Measurements from ENCODE around the gene STRIP2. TPM values are rescaled to one million over a fixed set of nuclear protein-coding genes. Genes with fewer than 3 reads are reported as not detected.

STRIP2 gene
- total RNA-seq, 1 experiment from 2014 or later = 6.5 TPM

DNA sequence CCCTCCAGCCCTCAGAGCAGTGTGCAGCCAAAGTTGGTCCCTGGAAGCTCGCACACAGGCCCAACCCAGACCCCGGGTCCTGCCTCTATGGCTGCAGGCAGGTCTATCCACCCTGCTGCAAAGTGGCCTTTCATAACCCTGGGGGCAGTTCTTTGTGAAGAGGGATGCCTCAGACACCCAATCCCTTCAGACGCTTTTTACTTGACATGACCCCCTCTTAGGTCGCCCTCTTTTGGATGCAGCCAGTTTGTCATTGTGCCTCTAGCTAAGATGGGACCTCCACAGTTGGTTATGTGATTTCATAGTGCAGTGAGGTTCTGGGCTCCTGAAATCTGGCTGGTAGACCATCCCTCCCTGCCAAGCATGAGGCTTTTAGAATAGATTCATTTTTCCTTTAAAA, 95.4 kb downstream of the STRIP2 start:
- TF ChIP-seq, protein P1, sequence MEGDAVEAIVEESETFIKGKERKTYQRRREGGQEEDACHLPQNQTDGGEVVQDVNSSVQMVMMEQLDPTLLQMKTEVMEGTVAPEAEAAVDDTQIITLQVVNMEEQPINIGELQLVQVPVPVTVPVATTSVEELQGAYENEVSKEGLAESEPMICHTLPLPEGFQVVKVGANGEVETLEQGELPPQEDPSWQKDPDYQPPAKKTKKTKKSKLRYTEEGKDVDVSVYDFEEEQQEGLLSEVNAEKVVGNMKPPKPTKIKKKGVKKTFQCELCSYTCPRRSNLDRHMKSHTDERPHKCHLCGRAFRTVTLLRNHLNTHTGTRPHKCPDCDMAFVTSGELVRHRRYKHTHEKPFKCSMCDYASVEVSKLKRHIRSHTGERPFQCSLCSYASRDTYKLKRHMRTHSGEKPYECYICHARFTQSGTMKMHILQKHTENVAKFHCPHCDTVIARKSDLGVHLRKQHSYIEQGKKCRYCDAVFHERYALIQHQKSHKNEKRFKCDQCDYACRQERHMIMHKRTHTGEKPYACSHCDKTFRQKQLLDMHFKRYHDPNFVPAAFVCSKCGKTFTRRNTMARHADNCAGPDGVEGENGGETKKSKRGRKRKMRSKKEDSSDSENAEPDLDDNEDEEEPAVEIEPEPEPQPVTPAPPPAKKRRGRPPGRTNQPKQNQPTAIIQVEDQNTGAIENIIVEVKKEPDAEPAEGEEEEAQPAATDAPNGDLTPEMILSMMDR (IDR thresholded peaks at IDR 0.05; ENCODE audit: insufficient read depth in 1 of 2, low read depth in 1 of 2, low read length in 1 of 2, severe bottlenecking in 1 of 2, unreplicated experiment in 1 of 2) = no peak

DNA sequence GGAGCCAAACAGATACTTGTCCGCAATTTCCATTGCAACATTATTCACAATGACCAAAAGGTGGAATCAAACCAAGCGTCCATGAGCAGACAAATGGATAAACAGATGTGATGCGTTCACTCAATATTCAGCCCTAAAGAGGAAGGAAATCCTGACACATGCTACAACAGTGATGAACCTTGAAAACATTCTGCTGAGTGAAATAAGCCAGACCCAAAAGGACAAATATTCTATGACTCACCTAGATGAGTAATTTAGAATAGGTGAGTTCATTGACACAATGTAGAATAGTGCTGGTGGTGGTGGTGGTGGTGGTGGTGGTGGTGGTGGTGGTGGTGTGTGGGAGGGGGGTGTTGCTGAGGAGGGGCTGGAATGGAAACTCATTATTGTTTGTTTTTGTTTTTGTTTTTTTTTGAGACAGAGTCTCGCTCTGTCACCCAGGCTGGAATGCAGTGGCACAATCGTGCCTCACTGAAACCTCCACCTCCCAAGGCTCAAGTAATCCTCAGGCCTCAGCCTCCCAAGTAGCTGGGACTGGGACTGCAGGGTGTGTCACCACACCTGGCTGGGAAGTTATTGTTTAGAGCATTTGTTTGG, 96.7 kb downstream of the STRIP2 start:
- intact Hi-C loops (cut with micrococcal nuclease; ENCODE audit: unreplicated experiment) = no loop called here
- H3K9me3 Mint-ChIP-seq (ENCODE audit: unreplicated experiment) = no peaks in the 10 kb centered on the region
- H3K27ac Mint-ChIP-seq (ENCODE audit: unreplicated experiment) = no peak overlapping the region
- H3K27me3 Mint-ChIP-seq (ENCODE audit: insufficient read depth, unreplicated experiment) = peaks cover 2% of the 10 kb centered on the region
- TF ChIP-seq, protein P1 (IDR thresholded peaks at IDR 0.05; ENCODE audit: insufficient read depth in 1 of 2, low read depth in 1 of 2, low read length in 1 of 2, severe bottlenecking in 1 of 2, unreplicated experiment in 1 of 2) = no peak
- DNase-seq = no peak
- no peaks in the 10 kb centered on the region for H3K9me3 ChIP-seq
- H3K36me3 ChIP-seq (ENCODE audit: control insufficient read depth, insufficient read depth, low read length) = no peaks in the 10 kb centered on the region
- H3K36me3 Mint-ChIP-seq (ENCODE audit: insufficient read depth, unreplicated experiment) = no peaks in the 10 kb centered on the region
- POLR2A ChIA-PET = no interaction called here
- CTCF ChIA-PET = no interaction called here
- H3K4me3 Mint-ChIP-seq (ENCODE audit: unreplicated experiment) = no peak overlapping the region
- no TSS peak for BruUV-seq (replicated peaks)
- H3K4me3 ChIP-seq (ENCODE audit: low read depth, low read length) = no peak overlapping the region
- no peaks in the 10 kb centered on the region for H3K4me1 Mint-ChIP-seq (ENCODE audit: low read depth, unreplicated experiment)
- no peaks in the 10 kb centered on the region for H3K27me3 ChIP-seq (replicated peaks; ENCODE audit: control insufficient read depth, insufficient read depth, low read length)
- no peaks in the 10 kb centered on the region for H3K4me1 ChIP-seq

More for the DNA sequence above, 95.4 kb downstream of the STRIP2 start:
- peaks cover 6% of the 10 kb centered on the region for H3K27me3 Mint-ChIP-seq (ENCODE audit: insufficient read depth, unreplicated experiment)
- H3K27ac Mint-ChIP-seq (ENCODE audit: unreplicated experiment) = no peak overlapping the region
- Histone ChIP-seq H3K27me3 (replicated peaks; ENCODE audit: control insufficient read depth, insufficient read depth, low read length) (no peaks in the 10 kb centered on the region), H3K4me3 (ENCODE audit: low read depth, low read length) (no peak overlapping the region), H3K9me3 (no peaks in the 10 kb centered on the region), H3K36me3 (ENCODE audit: control insufficient read depth, insufficient read depth, low read length) (no peaks in the 10 kb centered on the region), H3K4me1 (no peaks in the 10 kb centered on the region)
- H3K4me3 Mint-ChIP-seq (ENCODE audit: unreplicated experiment) = no peak overlapping the region
- ChIA-PET POLR2A (no interaction called here), CTCF (no interaction called here)
- no peaks in the 10 kb centered on the region for H3K36me3 Mint-ChIP-seq (ENCODE audit: insufficient read depth, unreplicated experiment)
- DNase-seq = no peak
- no peaks in the 10 kb centered on the region for H3K9me3 Mint-ChIP-seq (ENCODE audit: unreplicated experiment)
- intact Hi-C loops (cut with micrococcal nuclease; ENCODE audit: unreplicated experiment) = no loop called here
- no TSS peak for BruUV-seq (replicated peaks)
- no peaks in the 10 kb centered on the region for H3K4me1 Mint-ChIP-seq (ENCODE audit: low read depth, unreplicated experiment)

DNA sequence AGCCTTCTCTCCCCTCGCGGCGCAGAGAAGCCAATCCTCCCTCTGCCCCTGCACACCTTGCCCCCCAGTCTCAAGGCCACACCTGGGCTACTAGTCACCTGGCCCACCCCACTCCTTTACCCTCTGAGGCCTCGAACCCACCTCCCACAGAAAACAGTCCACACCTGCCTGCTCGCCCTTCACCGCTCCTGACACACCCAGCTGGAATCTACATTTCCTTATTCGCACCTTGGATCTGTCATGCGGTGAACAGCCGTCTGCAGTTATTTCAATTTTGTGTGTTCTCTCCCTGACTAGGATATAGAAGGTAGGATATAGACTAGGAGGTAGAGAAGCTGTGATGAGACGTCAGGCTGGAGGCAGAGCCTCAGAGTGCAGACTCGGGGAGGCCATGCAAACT, 97.5 kb downstream of the STRIP2 start:
- Histone ChIP-seq H3K36me3 (ENCODE audit: control insufficient read depth, insufficient read depth, low read length) (no peaks in the 10 kb centered on the region), H3K27me3 (replicated peaks; ENCODE audit: control insufficient read depth, insufficient read depth, low read length) (no peaks in the 10 kb centered on the region), H3K4me1 (no peaks in the 10 kb centered on the region), H3K4me3 (ENCODE audit: low read depth, low read length) (no peak overlapping the region), H3K9me3 (no peaks in the 10 kb centered on the region)
- Mint-ChIP-seq H3K9me3 (ENCODE audit: unreplicated experiment) (no peaks in the 10 kb centered on the region), H3K36me3 (ENCODE audit: insufficient read depth, unreplicated experiment) (no peaks in the 10 kb centered on the region), H3K4me3 (ENCODE audit: unreplicated experiment) (no peak overlapping the region), H3K4me1 (ENCODE audit: low read depth, unreplicated experiment) (no peaks in the 10 kb centered on the region), H3K27me3 (ENCODE audit: insufficient read depth, unreplicated experiment) (peaks cover 2% of the 10 kb centered on the region), H3K27ac (ENCODE audit: unreplicated experiment) (no peak overlapping the region)
- CTCF ChIA-PET = no interaction called here
- TF ChIP-seq, protein P1 (IDR thresholded peaks at IDR 0.05; ENCODE audit: insufficient read depth in 1 of 2, low read depth in 1 of 2, low read length in 1 of 2, severe bottlenecking in 1 of 2, unreplicated experiment in 1 of 2) = no peak
- DNase-seq = no peak
- POLR2A ChIA-PET = no interaction called here
- BruUV-seq (replicated peaks) = no TSS peak
- intact Hi-C loops (cut with micrococcal nuclease; ENCODE audit: unreplicated experiment) = no loop called here
